NK-92 treated with Interleukin-12 subunit alpha and Interleukin-12 subunit beta, amount 100 ng/mL, for 24 hours (cell line): ENCODE results near the gene ST6GALNAC2.
"Not testable (repeated sequence)": the region's sequence is repeated elsewhere in the genome, so short reads cannot be mapped to it uniquely, and the experiment has no call there.

ENCODE experiments used
- DNase-seq: peaks from one replicate; lab custom pipeline; 2025; lab: John Stamatoyannopoulos, UW

Gene ST6GALNAC2

DNA sequence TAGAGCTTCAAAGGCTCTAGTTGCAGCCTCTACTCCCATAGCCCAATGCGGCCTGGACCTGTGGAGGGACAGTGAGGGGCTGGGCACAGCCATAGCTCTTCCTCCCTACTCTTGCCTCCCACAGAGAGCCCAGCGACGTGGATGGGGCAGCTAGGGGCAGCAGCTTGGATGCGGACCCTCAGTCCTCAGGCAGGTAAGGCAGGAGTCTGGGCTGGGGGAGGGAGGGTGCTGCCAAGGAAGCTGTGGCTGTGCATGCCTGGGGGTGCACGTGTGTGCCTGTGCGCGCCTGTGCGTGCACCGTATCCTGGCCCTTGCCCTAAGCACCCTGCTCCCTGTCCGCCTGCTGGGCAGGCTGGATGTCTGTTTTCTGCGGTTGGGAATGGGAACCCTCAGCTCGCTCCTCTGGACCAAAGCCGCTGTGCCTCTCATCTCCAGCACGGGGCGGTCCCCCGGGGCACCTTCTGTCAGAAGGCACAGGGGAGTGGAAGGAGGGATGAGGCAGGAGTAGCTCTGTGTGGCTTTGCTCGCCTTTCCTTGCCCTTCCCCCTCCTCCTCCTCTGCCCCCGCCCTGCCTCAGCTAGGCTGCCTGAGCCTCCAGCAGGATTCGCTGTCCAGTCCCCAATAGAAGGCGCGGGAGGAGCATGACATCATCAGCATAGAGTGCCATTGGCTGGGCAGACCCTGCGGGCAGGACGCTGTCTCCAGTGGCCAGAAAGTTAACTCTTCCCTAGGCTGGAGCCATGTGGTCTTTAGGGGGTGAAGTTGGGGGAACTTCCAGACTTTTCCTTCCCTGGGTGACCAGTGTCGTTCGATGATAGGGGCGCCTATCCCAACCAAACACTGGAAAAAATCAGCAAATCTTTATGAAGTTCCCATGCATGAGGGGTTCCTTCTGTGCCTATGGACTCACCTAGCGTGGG lies 45.0 kb downstream of the ST6GALNAC2 start:
- DNase-seq: no peak

- DNase-seq: no peak
These were observed 45.9 kb downstream of the ST6GALNAC2 start, which contains the start of gene PRCD for GRCh38 chr17:76539631-76540271. Gene PRCD (plus strand): TSS chr17:76540044. CDS start chr17:76540142, 98 bp downstream.

GRCh38 chr17:76538941-76539570 lies 46.6 kb downstream of the ST6GALNAC2 start:
- DNase-seq: no peak

DNA sequence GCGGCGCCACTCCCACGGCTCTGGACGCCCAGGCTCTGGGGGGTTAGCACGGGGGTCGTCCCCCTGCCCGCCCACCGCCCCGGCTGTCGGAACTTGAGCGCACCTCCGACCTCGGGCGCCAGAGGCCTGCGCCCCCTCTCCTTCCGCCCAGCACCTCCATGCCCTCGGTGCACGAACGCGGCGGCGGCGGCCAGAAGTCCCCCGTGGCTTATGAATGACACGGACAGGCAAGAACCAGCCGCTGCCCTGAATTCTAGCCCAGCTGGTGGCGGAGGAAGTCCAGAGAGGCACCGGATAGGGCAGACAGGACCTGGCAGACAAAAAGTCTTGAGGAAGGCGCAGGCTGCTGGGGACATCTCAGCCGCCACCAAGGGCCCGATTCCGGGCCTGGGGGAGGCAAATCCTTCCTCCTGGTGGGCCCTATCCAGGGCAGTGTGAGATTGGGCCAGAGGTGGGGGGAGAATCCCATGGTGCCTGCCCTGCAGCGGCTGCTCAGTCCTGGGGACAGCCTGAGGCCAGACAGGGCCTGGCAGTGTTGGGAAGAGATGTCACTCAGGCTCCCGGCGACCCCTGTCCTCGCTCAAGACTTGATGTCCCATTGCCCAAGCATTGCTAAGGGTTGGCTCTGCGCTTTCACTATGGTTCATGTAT lies 47.3 kb downstream of the ST6GALNAC2 start:
- no peak for DNase-seq

DNA sequence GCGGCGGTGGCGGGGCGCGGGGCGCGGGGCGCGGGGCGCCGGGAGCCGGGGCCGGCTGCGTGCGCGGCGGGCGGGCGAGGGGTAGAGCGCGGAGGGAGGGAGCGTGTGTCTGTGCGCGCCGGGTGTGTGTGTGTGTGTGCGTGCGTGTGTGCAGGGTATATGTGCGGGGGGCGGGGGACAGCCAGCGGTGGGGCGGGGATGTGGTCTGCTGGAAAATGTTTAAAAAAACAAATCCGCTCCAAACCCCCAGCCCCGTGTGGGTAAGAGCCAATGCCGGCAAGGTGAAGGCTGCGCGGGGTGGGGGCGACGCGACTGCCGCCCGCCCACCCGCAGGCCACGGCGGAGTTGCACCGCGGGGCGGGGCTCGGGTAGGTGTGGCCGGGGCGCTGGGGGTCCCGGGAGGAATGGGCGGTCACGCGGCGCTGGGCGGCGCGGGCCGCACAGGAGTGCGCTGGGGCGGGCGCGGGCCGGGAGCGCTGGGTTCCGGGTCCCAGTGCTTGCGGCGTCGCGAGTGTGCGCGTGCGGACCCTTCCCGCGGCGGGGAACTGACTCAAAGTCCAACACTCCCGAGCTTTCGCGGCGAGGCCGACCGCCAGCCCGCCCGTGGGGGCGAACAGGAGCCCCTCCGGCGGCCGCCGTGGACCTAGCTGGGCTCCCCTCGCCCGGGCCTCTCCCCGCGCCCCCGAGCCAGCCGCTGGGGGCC lies 47.9 kb downstream of the ST6GALNAC2 start, which contains the start of gene CYGB:
Gene CYGB (minus strand): TSS at position 132 of the 703 bp plus-strand sequence. CDS start 167 bp downstream, outside the sequence.
- DNase-seq: no peak

DNA sequence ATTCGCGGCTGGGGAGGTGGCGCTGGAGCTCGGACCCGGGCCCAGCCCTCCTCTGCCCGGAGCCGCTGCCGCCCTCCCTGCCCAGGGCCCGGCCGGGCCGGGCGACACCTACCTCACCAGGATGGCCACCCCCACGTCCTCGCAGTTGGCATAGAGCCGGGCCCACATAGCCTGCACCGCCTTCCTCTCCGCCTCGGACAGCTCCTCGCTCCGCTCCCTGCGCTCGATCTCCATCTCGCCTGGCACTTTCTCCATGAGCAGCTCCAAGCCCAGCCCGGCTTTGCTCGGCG lies 48.4 kb downstream of the ST6GALNAC2 start:
- no peak for DNase-seq

DNA sequence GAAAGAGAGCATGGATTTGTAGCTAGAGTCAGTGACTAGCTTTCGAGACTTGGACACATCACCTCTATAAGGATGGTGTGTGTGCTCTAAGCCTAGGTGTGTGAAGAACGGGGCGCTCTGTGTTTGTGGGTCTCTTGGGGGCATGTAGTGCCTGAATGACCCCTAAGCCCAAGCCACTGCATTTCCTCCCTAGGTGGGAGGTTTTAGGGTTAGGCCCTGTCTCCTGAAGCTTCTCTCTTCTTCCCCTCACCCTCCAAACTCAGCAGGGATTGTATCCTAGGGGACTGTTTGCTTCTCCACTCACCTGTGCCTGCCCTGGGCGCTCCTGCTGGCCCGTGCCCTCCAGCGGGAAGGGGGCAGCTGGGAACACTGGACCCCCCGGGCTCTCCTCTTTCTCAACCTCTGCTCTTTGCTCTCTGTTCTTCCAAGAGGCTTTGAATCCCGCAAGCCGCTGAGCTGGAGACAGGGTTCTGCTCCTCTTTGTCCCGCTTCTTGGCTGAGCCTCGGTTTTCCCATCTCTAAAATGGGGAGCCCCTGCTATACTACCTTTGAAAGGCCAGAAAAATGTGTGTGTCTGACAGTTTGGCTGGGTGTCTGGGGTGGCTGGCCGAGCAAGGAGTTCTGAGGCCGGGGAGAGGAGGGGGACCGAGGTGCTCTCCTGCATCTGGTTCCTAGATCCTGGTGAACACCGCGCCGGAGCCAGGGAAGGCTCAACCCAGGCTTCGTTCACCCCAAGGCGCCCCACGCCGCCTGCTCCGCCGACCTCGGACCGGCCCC lies 49.0 kb downstream of the ST6GALNAC2 start:
- DNase-seq: no peak

DNA sequence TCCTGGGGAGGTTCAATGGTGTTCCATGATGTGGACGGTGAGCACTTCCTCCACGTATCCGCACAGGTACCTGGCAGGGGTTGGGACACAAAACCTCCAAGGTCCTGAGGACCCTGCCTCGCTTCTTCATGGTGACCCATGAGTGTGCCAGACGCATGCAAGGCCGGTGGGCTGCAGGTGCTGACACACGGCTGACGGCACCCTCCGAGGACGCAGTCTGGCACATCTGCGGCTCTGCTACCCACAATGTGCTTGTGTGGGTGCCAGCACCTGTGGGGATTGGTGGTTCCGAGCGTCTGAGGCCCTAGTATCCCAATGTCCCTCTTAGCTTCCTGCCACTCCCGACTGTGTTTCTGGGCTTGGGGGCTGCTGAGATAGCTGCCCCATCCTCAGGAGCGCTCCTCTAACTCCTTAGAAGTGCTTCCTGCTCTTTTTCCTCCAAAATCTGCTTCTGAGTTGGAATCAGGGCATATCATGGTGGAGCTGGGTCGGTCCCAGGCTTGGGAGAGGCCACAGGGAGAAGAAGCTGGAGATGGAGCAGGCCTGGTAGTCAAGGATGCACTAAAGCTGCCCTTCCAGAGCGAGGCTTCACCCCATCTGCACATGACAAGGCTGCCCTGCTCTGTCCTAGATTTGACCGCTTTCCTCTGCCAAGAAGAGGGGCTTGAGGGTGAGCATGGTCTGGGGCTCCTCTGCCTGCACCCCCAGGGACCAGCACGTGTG lies 49.7 kb downstream of the ST6GALNAC2 start:
- DNase-seq: no peak

- no peak for DNase-seq
These were observed 50.6 kb downstream of the ST6GALNAC2 start for GRCh38 chr17:76534831-76535732.

- DNase-seq: not testable (repeated sequence)
These were observed 51.9 kb downstream of the ST6GALNAC2 start for GRCh38 chr17:76533640-76534359.

GRCh38 chr17:76532072-76532651 lies 53.5 kb downstream of the ST6GALNAC2 start:
- no peak for DNase-seq

DNA sequence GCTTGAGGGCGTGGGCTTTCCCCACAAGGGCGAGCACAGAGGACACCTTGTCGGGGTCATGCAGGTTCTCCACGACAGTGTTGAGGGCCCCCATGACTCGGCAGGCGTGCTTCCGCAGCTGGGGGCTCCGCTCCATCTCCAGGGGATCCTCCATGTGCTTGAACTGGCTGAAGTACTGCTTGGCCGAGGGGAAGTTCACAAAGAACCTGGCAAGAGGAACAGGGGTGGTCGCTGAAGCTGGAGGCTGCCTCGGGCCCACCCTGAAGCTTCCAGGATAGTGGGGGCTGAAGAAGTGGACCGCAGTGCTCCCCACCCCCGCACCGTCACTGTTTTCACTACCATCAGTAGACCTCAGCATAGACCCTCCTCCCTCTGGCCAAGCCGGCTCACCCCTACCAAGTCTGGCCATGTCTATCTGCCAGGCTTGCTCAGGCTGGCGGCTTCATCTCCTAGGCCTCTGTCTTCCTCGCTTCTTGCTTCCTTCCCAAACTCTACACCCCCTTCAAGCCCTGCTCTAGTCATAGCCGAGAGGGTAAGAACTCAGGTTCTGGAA lies 54.1 kb downstream of the ST6GALNAC2 start:
- DNase-seq: no peak

DNA sequence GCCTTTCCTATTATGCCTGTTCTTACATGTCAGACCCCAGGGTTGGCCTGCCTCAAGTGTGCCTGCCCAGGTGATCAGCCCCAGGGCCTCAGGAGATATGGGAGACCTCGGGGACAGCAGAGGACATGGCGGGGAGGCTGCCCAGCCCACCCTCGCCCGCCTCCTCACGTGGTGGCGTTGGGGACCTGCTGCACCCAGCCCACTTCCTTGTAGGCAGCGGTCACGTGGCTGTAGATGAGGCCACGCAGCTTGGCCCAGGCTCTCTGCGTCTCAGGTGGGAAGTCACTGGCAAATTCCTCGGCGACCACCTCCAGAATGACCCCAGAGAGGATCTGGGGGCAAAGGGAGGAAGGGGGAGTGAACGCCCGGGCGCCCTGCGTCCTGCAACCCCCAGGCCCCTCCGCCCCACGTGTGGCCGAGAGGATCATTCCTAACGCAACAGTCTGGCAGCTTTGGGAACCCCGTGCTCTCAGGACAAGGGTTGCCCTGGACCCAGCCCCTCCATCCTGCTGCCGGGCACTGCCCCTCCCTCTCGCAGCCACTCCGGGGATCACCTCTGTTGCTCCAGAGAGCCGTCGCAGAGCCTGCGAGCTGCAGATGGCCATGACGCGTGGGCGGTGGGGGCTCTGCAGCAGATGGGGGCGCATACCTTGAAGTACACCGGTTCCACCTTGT lies 54.7 kb downstream of the ST6GALNAC2 start:
- no peak for DNase-seq

DNA sequence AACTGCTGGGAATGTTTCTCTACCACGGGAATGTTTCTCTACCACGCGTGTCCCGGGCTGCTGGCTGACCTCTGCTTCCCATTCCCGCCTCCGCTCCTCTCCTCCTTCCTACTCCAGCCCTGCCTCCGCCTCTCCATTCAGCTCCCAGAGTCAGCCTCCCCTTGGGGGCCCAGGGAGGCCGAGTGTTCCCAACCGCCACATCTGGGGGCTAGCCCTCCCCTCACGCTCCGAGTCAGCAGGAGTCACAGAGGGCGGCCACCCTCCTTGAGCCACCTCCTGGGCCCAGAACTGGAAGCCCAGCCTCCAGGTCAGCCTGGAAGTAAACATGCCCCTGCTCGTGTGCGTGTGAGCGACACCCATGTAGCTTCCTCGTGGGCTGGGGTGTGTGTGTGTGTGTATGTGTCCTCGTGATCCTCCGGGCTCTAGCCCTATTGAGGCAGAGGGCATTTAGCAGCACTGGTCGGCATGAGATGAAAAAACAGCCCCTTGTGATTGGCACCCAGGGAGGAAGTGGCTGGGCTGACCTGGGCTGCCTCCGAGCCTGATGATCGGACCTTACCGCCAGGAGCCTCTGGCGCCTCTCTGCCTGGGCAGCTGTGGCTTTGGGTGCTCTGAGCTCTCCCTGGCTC lies 55.5 kb downstream of the ST6GALNAC2 start:
- no peak for DNase-seq

DNA sequence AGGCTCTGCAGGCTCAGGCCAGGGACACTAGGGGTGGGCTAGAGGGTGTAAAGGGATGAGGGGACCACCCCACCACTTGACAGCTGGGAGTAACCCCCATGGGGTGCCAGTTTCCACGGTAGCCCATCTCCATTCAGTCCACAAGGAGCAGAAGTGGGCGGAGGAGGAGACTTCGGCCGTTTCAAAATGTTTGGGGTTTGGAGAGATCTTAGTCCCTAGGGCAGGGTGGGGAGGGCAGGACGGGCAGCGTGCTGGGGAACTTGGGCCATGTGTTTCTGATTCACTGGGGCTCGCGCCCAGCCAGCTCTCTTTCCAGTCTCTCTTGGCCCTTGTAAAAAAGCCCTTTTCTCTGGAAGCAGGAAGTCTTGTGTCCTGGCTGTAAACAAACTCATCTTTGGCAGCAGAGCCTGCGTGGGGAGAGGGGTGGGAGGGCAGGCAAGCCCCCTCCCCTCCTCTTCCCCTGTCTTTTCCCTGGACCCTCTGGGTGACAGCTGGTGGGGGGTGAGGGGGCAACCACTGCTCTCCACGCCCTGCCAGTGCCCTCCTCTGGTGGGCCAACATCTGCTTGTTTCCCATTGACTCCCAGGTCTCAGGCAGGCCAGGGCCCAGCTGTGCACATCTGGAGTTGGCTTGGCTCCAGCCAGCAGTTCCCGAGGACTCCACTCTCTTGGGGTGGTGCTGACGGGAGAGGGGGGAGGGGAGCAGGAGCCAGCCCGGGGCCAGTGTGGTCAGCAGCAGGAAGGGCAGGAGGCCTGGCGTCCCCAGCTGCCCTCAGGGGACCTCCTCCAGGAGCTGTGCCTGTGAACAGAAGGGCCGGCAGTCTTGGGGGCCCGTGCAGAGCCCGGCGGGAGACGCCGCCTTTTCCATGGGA lies 56.2 kb downstream of the ST6GALNAC2 start:
- no peak for DNase-seq
